WTC11 (cell line): ENCODE results near the gene PDK4. TPM values are rescaled to one million over a fixed set of nuclear protein-coding genes. Genes with fewer than 3 reads are reported as not detected.

Source experiments
- ATAC-seq: fragments of 200-7000 bp; cut with Tn5 transposase; 2 replicates; pipeline ENCODE4 v1.10.0; 2021; ENCODE audit warnings: mild to moderate bottlenecking, moderate library complexity
- CTCF ChIA-PET: fragments of 300-600 bp; sonication (Branson Sonifier 250); formaldehyde crosslinking; loops from one replicate; lab custom pipeline; 2021; ENCODE audit warnings: antibody characterized with exemption; lab: Charles Lee
- POLR2A ChIA-PET: fragments of 350-600 bp; sonication (Branson Sonifier 250); formaldehyde crosslinking; loops from one replicate; lab custom pipeline; 2021; ENCODE audit warnings: antibody characterized with exemption; lab: Charles Lee
- DNase-seq: peaks from one replicate; pipeline ENCODE4 v3.0.0; 2021; ENCODE audit warnings: low spot score
- H3K27ac Mint-ChIP-seq: 2 replicates; pipeline ENCODE4 v1.8.0; 2021; ENCODE audit warnings: mixed read lengths
- H3K27me3 Mint-ChIP-seq: 2 replicates; pipeline ENCODE4 v1.8.0; 2021; ENCODE audit warnings: low read depth, mild to moderate bottlenecking, moderate library complexity, mixed read lengths
- H3K36me3 Mint-ChIP-seq: 2 replicates; pipeline ENCODE4 v1.8.0; 2021; ENCODE audit warnings: mixed read lengths
- H3K4me1 Mint-ChIP-seq: 2 replicates; pipeline ENCODE4 v1.8.0; 2022; ENCODE audit warnings: mixed read lengths
- H3K4me3 Mint-ChIP-seq: 2 replicates; pipeline ENCODE4 v1.8.0; 2021; ENCODE audit warnings: mild to moderate bottlenecking, moderate library complexity, mixed read lengths
- H3K9me3 Mint-ChIP-seq: 2 replicates; pipeline ENCODE4 v1.8.0; 2021; ENCODE audit warnings: mixed read lengths
- ATF1 ChIP-seq: sonication (generic); formaldehyde crosslinking; IDR thresholded peaks from 2 replicates; pipeline ENCODE4 v1.8.1; 2023; ENCODE audit warnings: mild to moderate bottlenecking, moderate library complexity, missing genetic modification reagents
- CBFB ChIP-seq: sonication (generic); formaldehyde crosslinking; IDR thresholded peaks from 2 replicates; pipeline ENCODE4 v1.8.1; 2022; ENCODE audit warnings: mild to moderate bottlenecking, low read depth, missing genetic modification reagents
- CDX4 ChIP-seq: fragments of 250-450 bp; sonication (Bioruptor Pico); IDR thresholded peaks from 2 replicates; pipeline ENCODE4 v1.9.0; 2021; ENCODE audit warnings: moderate library complexity, mild to moderate bottlenecking, inconsistent platforms, borderline replicate concordance
- CREB1 ChIP-seq: sonication (generic); formaldehyde crosslinking; IDR thresholded peaks from 2 replicates; pipeline ENCODE4 v1.8.0; 2023; ENCODE audit warnings: mild to moderate bottlenecking, missing genetic modification reagents
- CTCF ChIP-seq: fragments of 200-600 bp; IDR thresholded peaks from 2 replicates; pipeline ENCODE4 v1.8.0; 2022; ENCODE audit warnings: antibody characterized with exemption
- E2F1 ChIP-seq: sonication (generic); formaldehyde crosslinking; IDR thresholded peaks from 2 replicates; pipeline ENCODE4 v1.8.0; 2022; ENCODE audit warnings: mild to moderate bottlenecking, missing genetic modification reagents
- FOXJ3 ChIP-seq: sonication (generic); formaldehyde crosslinking; IDR thresholded peaks from 2 replicates; pipeline ENCODE4 v1.9.0; 2021; ENCODE audit warnings: missing genetic modification reagents, mild to moderate bottlenecking, borderline replicate concordance
- FOXP1 ChIP-seq: sonication (generic); formaldehyde crosslinking; IDR thresholded peaks from 2 replicates; pipeline ENCODE4 v1.8.0; 2022; ENCODE audit warnings: missing genetic modification reagents, mild to moderate bottlenecking, moderate library complexity, borderline replicate concordance
- GTF2I ChIP-seq: fragments of 250-450 bp; sonication (Bioruptor Pico); conservative IDR thresholded peaks from 2 replicates; pipeline ENCODE4 v1.4.0; 2021; ENCODE audit warnings: mild to moderate bottlenecking
- IRF1 ChIP-seq: sonication (generic); formaldehyde crosslinking; IDR thresholded peaks from 2 replicates; pipeline ENCODE4 v1.8.0; 2023; ENCODE audit warnings: missing genetic modification reagents
- MXD4 ChIP-seq: fragments of 250-450 bp; sonication (Bioruptor Pico); IDR thresholded peaks from 2 replicates; pipeline ENCODE4 v1.8.0; 2021; ENCODE audit warnings: mild to moderate bottlenecking, moderate library complexity, borderline replicate concordance
- MYBL2 ChIP-seq: sonication (generic); formaldehyde crosslinking; IDR thresholded peaks from 2 replicates; pipeline ENCODE4 v1.8.1; 2023; ENCODE audit warnings: mild to moderate bottlenecking, moderate library complexity, missing genetic modification reagents
- NFATC4 ChIP-seq: fragments of 250-450 bp; sonication (Bioruptor Pico); IDR thresholded peaks from 2 replicates; pipeline ENCODE4 v1.9.0; 2021; ENCODE audit warnings: mild to moderate bottlenecking
- NFE2L1 ChIP-seq: sonication (generic); formaldehyde crosslinking; IDR thresholded peaks from 2 replicates; pipeline ENCODE4 v1.8.1; 2023; ENCODE audit warnings: missing genetic modification reagents
- NR2C2 ChIP-seq: sonication (generic); formaldehyde crosslinking; IDR thresholded peaks from 2 replicates; pipeline ENCODE4 v1.8.0; 2022; ENCODE audit warnings: mild to moderate bottlenecking, missing genetic modification reagents
- OVOL2 ChIP-seq: fragments of 250-450 bp; sonication (Bioruptor Pico); IDR thresholded peaks from 2 replicates; pipeline ENCODE4 v1.9.0; 2021; ENCODE audit warnings: mild to moderate bottlenecking, borderline replicate concordance
- RORB ChIP-seq: fragments of 250-450 bp; sonication (Bioruptor Pico); IDR thresholded peaks from 2 replicates; pipeline ENCODE4 v1.9.0; 2021; ENCODE audit warnings: mild to moderate bottlenecking
- SP1 ChIP-seq: sonication (generic); formaldehyde crosslinking; conservative IDR thresholded peaks from 2 replicates; pipeline ENCODE4 v1.8.1; 2022; ENCODE audit warnings: missing genetic modification reagents
- TEAD1 ChIP-seq: sonication (generic); formaldehyde crosslinking; IDR thresholded peaks from 2 replicates; pipeline ENCODE4 v1.8.0; 2022; ENCODE audit warnings: mild to moderate bottlenecking, missing genetic modification reagents
- ZNF138 ChIP-seq: sonication (generic); formaldehyde crosslinking; conservative IDR thresholded peaks from 2 replicates; pipeline ENCODE4 v1.8.1; 2022; ENCODE audit warnings: mild to moderate bottlenecking, moderate library complexity, missing genetic modification reagents
- ZNF263 ChIP-seq: sonication (generic); formaldehyde crosslinking; IDR thresholded peaks from 2 replicates; pipeline ENCODE4 v1.8.1; 2022; ENCODE audit warnings: low read depth, mild to moderate bottlenecking, moderate library complexity, missing genetic modification reagents
- ZNF317 ChIP-seq: sonication (generic); formaldehyde crosslinking; IDR thresholded peaks from 2 replicates; pipeline ENCODE4 v1.8.1; 2023; ENCODE audit warnings: low read depth, mild to moderate bottlenecking, moderate library complexity, missing genetic modification reagents, borderline replicate concordance
- ZNF396 ChIP-seq: fragments of 250-450 bp; sonication (Bioruptor Pico); IDR thresholded peaks from 2 replicates; pipeline ENCODE4 v1.8.0; 2021; ENCODE audit warnings: mild to moderate bottlenecking, moderate library complexity, borderline replicate concordance
- total RNA-seq: library from RNA; stranded (reverse); gene quantifications from 3 replicates; pipeline ENCODE4 v1.2.3, GENCODE V29; 2021
- TF ChIP-seq, protein P1 (sequence below): sonication (generic); formaldehyde crosslinking; IDR thresholded peaks from 2 replicates; pipeline ENCODE4 v1.8.0; 2022; ENCODE audit warnings: mild to moderate bottlenecking, missing genetic modification reagents
- TF ChIP-seq, protein P2 (sequence below): fragments of 250-450 bp; sonication (Bioruptor Pico); IDR thresholded peaks from 2 replicates; pipeline ENCODE4 v1.9.0; 2021; ENCODE audit warnings: mild to moderate bottlenecking
- TF ChIP-seq, protein P3 (sequence below): sonication (generic); formaldehyde crosslinking; IDR thresholded peaks from 2 replicates; pipeline ENCODE4 v1.8.0; 2023; ENCODE audit warnings: missing genetic modification reagents, mild to moderate bottlenecking, borderline replicate concordance

Gene PDK4
- total RNA-seq, 1 experiment from 2014 or later, result 0.31 TPM

- Mint-ChIP-seq H3K27ac (no peak overlapping the region), H3K27me3 (peaks cover 5% of the 10 kb centered on the region; the same call in 1 of the 2 replicates), H3K4me3 (no peak overlapping the region), H3K4me1 (peaks cover 3% of the 10 kb centered on the region), H3K9me3 (no peaks in the 10 kb centered on the region), H3K36me3 (no peaks in the 10 kb centered on the region)
- CTCF ChIA-PET, result interaction anchor here (2.9 to 4.5 kb wide), 2 partner anchors 144 to 147 kb away, joined by 9 to 68 read pairs; no protein-coding TSS in a partner anchor
- ATAC-seq, result no peak
- no peak for TF ChIP-seq ZNF317
- TF ChIP-seq SP1 (CRISPR knock-in tag), result no peak
- TF ChIP-seq CREB1 (CRISPR knock-in tag), result no peak
- TF ChIP-seq FOXP1 (CRISPR knock-in tag), result no peak
- TF ChIP-seq CBFB (CRISPR knock-in tag), result no peak
- TF ChIP-seq CDX4 (CRISPR knock-in tag), result no peak
- no peak for TF ChIP-seq OVOL2 (CRISPR knock-in tag)
- no peak for TF ChIP-seq RORB (CRISPR knock-in tag)
- no peak for TF ChIP-seq MYBL2
- TF ChIP-seq, protein P1, sequence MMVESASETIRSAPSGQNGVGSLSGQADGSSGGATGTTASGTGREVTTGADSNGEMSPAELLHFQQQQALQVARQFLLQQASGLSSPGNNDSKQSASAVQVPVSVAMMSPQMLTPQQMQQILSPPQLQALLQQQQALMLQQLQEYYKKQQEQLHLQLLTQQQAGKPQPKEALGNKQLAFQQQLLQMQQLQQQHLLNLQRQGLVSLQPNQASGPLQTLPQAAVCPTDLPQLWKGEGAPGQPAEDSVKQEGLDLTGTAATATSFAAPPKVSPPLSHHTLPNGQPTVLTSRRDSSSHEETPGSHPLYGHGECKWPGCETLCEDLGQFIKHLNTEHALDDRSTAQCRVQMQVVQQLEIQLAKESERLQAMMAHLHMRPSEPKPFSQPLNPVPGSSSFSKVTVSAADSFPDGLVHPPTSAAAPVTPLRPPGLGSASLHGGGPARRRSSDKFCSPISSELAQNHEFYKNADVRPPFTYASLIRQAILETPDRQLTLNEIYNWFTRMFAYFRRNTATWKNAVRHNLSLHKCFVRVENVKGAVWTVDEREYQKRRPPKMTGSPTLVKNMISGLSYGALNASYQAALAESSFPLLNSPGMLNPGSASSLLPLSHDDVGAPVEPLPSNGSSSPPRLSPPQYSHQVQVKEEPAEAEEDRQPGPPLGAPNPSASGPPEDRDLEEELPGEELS (CRISPR knock-in tag), result no peak
- TF ChIP-seq, protein P2, sequence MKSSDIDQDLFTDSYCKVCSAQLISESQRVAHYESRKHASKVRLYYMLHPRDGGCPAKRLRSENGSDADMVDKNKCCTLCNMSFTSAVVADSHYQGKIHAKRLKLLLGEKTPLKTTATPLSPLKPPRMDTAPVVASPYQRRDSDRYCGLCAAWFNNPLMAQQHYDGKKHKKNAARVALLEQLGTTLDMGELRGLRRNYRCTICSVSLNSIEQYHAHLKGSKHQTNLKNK (CRISPR knock-in tag), result no peak
- no peak for TF ChIP-seq E2F1 (CRISPR knock-in tag)
- TF ChIP-seq ATF1, result no peak
- no peak for TF ChIP-seq ZNF138 (CRISPR knock-in tag)
- TF ChIP-seq MXD4, result no peak
- DNase-seq, result no peak
- POLR2A ChIA-PET, result no interaction called here
Measured at GRCh38 chr7:95543312-95543711, 53.0 kb downstream of the PDK4 start.

DNA sequence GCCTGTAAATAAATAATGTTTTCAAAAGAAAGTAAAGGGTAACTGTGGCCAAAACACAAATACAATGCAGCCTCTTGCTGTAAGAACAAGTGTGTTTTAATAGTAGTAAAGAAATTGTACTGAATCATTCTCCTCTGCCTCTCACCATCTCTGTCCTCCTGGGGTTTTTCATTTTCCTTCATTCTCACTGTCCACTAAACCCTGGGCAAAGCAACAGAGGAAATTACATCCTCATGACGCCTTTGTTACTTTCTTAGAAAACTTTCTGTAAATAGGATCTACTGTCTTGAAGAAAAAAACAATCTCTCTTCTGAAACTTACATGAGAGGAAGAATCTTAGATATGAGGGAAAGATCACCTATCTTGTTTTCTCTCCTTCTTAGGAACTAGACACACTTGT lies 56.0 kb downstream of the PDK4 start:
- no peak overlapping the region for H3K4me3 Mint-ChIP-seq
- H3K4me1 Mint-ChIP-seq, result peaks cover 1% of the 10 kb centered on the region
- no peak for ATAC-seq
- ChIA-PET POLR2A (no interaction called here), CTCF (interaction anchor here (0.9 to 1.5 kb wide), 2 partner anchors 9 to 146 kb away, joined by 3 read pairs; no protein-coding TSS in a partner anchor)
- no peaks in the 10 kb centered on the region for H3K36me3 Mint-ChIP-seq
- no peak for DNase-seq
- no peak overlapping the region for H3K27ac Mint-ChIP-seq
- peaks cover 6% of the 10 kb centered on the region; the same call in 1 of the 2 replicates for H3K27me3 Mint-ChIP-seq
- no peaks in the 10 kb centered on the region for H3K9me3 Mint-ChIP-seq
- TF ChIP-seq CTCF, result no peak
- TF ChIP-seq RORB (CRISPR knock-in tag), result no peak
- TF ChIP-seq FOXJ3 (CRISPR knock-in tag), result no peak
- no peak for TF ChIP-seq ZNF396
- TF ChIP-seq NFATC4 (CRISPR knock-in tag), result no peak
- TF ChIP-seq TEAD1 (CRISPR knock-in tag), result no peak
- no peak for TF ChIP-seq NR2C2 (CRISPR knock-in tag)
- no peak for TF ChIP-seq IRF1
- TF ChIP-seq ZNF138 (CRISPR knock-in tag), result no peak
- TF ChIP-seq, protein P3, sequence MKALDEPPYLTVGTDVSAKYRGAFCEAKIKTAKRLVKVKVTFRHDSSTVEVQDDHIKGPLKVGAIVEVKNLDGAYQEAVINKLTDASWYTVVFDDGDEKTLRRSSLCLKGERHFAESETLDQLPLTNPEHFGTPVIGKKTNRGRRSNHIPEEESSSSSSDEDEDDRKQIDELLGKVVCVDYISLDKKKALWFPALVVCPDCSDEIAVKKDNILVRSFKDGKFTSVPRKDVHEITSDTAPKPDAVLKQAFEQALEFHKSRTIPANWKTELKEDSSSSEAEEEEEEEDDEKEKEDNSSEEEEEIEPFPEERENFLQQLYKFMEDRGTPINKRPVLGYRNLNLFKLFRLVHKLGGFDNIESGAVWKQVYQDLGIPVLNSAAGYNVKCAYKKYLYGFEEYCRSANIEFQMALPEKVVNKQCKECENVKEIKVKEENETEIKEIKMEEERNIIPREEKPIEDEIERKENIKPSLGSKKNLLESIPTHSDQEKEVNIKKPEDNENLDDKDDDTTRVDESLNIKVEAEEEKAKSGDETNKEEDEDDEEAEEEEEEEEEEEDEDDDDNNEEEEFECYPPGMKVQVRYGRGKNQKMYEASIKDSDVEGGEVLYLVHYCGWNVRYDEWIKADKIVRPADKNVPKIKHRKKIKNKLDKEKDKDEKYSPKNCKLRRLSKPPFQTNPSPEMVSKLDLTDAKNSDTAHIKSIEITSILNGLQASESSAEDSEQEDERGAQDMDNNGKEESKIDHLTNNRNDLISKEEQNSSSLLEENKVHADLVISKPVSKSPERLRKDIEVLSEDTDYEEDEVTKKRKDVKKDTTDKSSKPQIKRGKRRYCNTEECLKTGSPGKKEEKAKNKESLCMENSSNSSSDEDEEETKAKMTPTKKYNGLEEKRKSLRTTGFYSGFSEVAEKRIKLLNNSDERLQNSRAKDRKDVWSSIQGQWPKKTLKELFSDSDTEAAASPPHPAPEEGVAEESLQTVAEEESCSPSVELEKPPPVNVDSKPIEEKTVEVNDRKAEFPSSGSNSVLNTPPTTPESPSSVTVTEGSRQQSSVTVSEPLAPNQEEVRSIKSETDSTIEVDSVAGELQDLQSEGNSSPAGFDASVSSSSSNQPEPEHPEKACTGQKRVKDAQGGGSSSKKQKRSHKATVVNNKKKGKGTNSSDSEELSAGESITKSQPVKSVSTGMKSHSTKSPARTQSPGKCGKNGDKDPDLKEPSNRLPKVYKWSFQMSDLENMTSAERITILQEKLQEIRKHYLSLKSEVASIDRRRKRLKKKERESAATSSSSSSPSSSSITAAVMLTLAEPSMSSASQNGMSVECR, result no peak
- no peak for TF ChIP-seq GTF2I
- no peak for TF ChIP-seq ZNF263 (CRISPR knock-in tag)
- no peak for TF ChIP-seq NFE2L1
